HepG2 (cell line): ENCODE results near the gene ATG5. TPM values are rescaled to one million over a fixed set of nuclear protein-coding genes. Genes with fewer than 3 reads are reported as not detected.

Experiments used
- ATAC-seq: fragments of 200-7000 bp; cut with Tn5 transposase; 3 replicates; pipeline ENCODE4 v1.9.1; 2020; ENCODE audit warnings: mild to moderate bottlenecking, moderate library complexity
- BruUV-seq: library from RNA; stranded (reverse); fragments of 400-500 nt; replicated peaks from 2 replicates; lab custom pipeline; 2021; lab: Mats Ljungman, UMichigan
- CTCF ChIA-PET: fragments of 300-600 bp; formaldehyde crosslinking; extraction: SDS; loops from one replicate; lab custom pipeline; 2021; ENCODE audit warnings: low total read pairs, inconsistent platforms, low intra/inter-chr PET ratio; lab: Yijun Ruan, JAX
- POLR2A ChIA-PET: fragments of 350-600 bp; sonication (Branson Sonifier 250); formaldehyde crosslinking; loops from one replicate; lab custom pipeline; 2020; ENCODE audit warnings: antibody characterized with exemption, inconsistent platforms; lab: Yijun Ruan, JAX
- DNase-seq: peaks from one replicate; pipeline ENCODE4 v3.0.0-alpha.2; 2015; ENCODE audit warnings: low spot score
- FAIRE-seq: peaks from 3 replicates; lab custom pipeline; 2011; peaks lifted over from hg19 to GRCh38; lab: Jason Lieb, UNC
- H2AFZ ChIP-seq: one replicate; pipeline ENCODE4 v1.6.1; 2011; ENCODE audit warnings: low read length, inconsistent platforms
- H3K27ac ChIP-seq: fragments of 300-600 bp; 3 replicates; pipeline ENCODE4 v1.8.0; 2011; ENCODE audit warnings: mixed run types, mild to moderate bottlenecking, mixed read lengths, low read length, inconsistent platforms; ENCODE audit not compliant: insufficient read depth; ENCODE audit errors: extremely low read length
- H3K27me3 ChIP-seq, 2 experiments: fragments of 200-600 bp in 1 of 2; 2 replicates in 1 of 2; 3 replicates in 1 of 2; pipeline versions ENCODE4 v1.6.0 to v1.8.0; 2011; ENCODE audit warnings: low read length in 2 of 2, mild to moderate bottlenecking in 2 of 2, moderate library complexity in 2 of 2, inconsistent platforms in 1 of 2; ENCODE audit not compliant: insufficient read depth in 2 of 2, control insufficient read depth in 1 of 2
- H3K36me3 ChIP-seq, 2 experiments: fragments of 200-600 bp in 1 of 2; replicated peaks in 1 of 2; 2 replicates in 1 of 2; 3 replicates in 1 of 2; pipeline versions ENCODE4 v1.5.1 to v1.8.0; 2011; ENCODE audit warnings: low read length in 2 of 2, inconsistent platforms in 1 of 2; ENCODE audit not compliant: insufficient read depth in 2 of 2, control insufficient read depth in 1 of 2
- H3K4me1 ChIP-seq: 2 replicates; pipeline ENCODE4 v1.5.1; 2012; ENCODE audit warnings: low read length, inconsistent platforms; ENCODE audit not compliant: insufficient read depth
- H3K4me2 ChIP-seq: 2 replicates; pipeline ENCODE4 v1.6.0; 2011; ENCODE audit warnings: low read depth, low read length, inconsistent platforms
- H3K4me3 ChIP-seq, 3 experiments: fragments of 200-600 bp in 1 of 3; sonication (generic), shearing (Covaris generic) in 1 of 3; replicated peaks in 1 of 3; 2 replicates each; pipeline ENCODE4 v1.5.1; 2011 to 2016; ENCODE audit warnings: low read length in 3 of 3, inconsistent platforms in 2 of 3, low read depth in 2 of 3, mild to moderate bottlenecking in 2 of 3, control low read depth in 1 of 3, mixed read lengths in 1 of 3; ENCODE audit not compliant: insufficient read depth in 1 of 3
- H3K79me2 ChIP-seq: one replicate; pipeline ENCODE4 v1.6.1; 2011; ENCODE audit warnings: low read length, inconsistent platforms; ENCODE audit not compliant: insufficient read depth
- H3K9ac ChIP-seq: 2 replicates; pipeline ENCODE4 v1.6.0; 2011; ENCODE audit warnings: mild to moderate bottlenecking, low read depth, low read length, inconsistent platforms; ENCODE audit not compliant: insufficient read depth
- H3K9me3 ChIP-seq: 2 replicates; pipeline ENCODE4 v1.5.1; 2012; ENCODE audit warnings: mild to moderate bottlenecking, low read length
- H4K20me1 ChIP-seq: 2 replicates; pipeline ENCODE4 v1.6.0; 2011; ENCODE audit warnings: inconsistent platforms, mild to moderate bottlenecking, low read length, moderate library complexity; ENCODE audit not compliant: insufficient read depth
- ATAD3A ChIP-seq: sonication (generic); formaldehyde crosslinking; IDR thresholded peaks from 2 replicates; pipeline ENCODE4 v1.4.0; 2020; ENCODE audit warnings: missing genetic modification reagents
- DNMT1 ChIP-seq: sonication (generic); formaldehyde crosslinking; IDR thresholded peaks from 2 replicates; pipeline ENCODE4 v1.5.1; 2020; ENCODE audit warnings: mild to moderate bottlenecking, missing genetic modification reagents
- HINFP ChIP-seq: sonication (generic); formaldehyde crosslinking; IDR thresholded peaks from 2 replicates; pipeline ENCODE4 v1.4.0; 2020; ENCODE audit warnings: low read depth, mild to moderate bottlenecking, missing genetic modification reagents
- HNRNPL ChIP-seq: fragments of 200-400 bp; formaldehyde crosslinking; IDR thresholded peaks from 2 replicates; pipeline ENCODE4 v1.6.1; 2017; ENCODE audit warnings: mild to moderate bottlenecking, low read depth, low read length
- KDM5A ChIP-seq: fragments of 200-600 bp; sonication (generic); IDR thresholded peaks from 2 replicates; pipeline ENCODE4 v1.7.0; 2018; ENCODE audit warnings: antibody characterized with exemption, mild to moderate bottlenecking, low read length, borderline replicate concordance
- POLR2A ChIP-seq, 2 experiments: IDR thresholded peaks; 2 replicates each; pipeline ENCODE4 v1.6.1; 2011; ENCODE audit warnings: low read depth in 2 of 2, low read length in 2 of 2, mild to moderate bottlenecking in 1 of 2, moderate library complexity in 1 of 2; ENCODE audit not compliant: insufficient read depth in 1 of 2
- RBM22 ChIP-seq: fragments of 200-400 bp; formaldehyde crosslinking; optimal IDR thresholded peaks from 2 replicates; pipeline ENCODE3; 2017; ENCODE audit warnings: mild to moderate bottlenecking, low read length, moderate library complexity
- THAP7 ChIP-seq: sonication (generic); formaldehyde crosslinking; IDR thresholded peaks from 2 replicates; pipeline ENCODE4 v1.8.1; 2023; ENCODE audit warnings: mild to moderate bottlenecking, missing genetic modification reagents
- THYN1 ChIP-seq: sonication (generic); formaldehyde crosslinking; IDR thresholded peaks from 2 replicates; pipeline ENCODE4 v1.8.1; 2023; ENCODE audit warnings: low read depth, mild to moderate bottlenecking, moderate library complexity, missing genetic modification reagents, borderline replicate concordance
- ZNF296 ChIP-seq: sonication (generic); formaldehyde crosslinking; conservative IDR thresholded peaks from 2 replicates; pipeline ENCODE4 v1.5.0; 2020; ENCODE audit warnings: mild to moderate bottlenecking, missing genetic modification reagents
- ZNF850 ChIP-seq: sonication (generic); formaldehyde crosslinking; conservative IDR thresholded peaks from 2 replicates; pipeline ENCODE4 v1.9.0; 2021; ENCODE audit warnings: mild to moderate bottlenecking, missing genetic modification reagents
- ZNF891 ChIP-seq: sonication (generic); formaldehyde crosslinking; IDR thresholded peaks from 2 replicates; pipeline ENCODE4 v1.5.0; 2020; ENCODE audit warnings: mild to moderate bottlenecking, missing genetic modification reagents
- WGBS: methylation state at CpG from one replicate; pipeline ENCODE4 v1.1.6; 2017; ENCODE audit warnings: low lambda C conversion rate; 5-methylcytosine and 5-hydroxymethylcytosine counted together
- in situ Hi-C: cut with HindIII; loops from 2 replicates; pipeline ENCODE4 v1.10.0; 2017; ENCODE audit warnings: low pct_unique_long_range_greater_than_20kb; ENCODE audit not compliant: extremely low pct_ligation_motif_present
- intact Hi-C: fragments of 100-400 bp; cut with micrococcal nuclease; formaldehyde crosslinking; loops from one replicate; pipeline ENCODE4 v1.10.0; 2022; ENCODE audit not compliant: unreplicated experiment
- polyA plus RNA-seq, 8 experiments: library from polyadenylated mRNA; depleted of rRNA in 3 of 8; stranded (reverse) in 7 of 8; unstranded in 1 of 8; fragments of >200 nt; fragmentation: Illumina TruSeq in 4 of 8; extraction: Trizol in 4 of 8; gene quantifications; 2 replicates each; pipeline versions ENCODE4 v1.2.1 to v1.2.3, GENCODE V29; 2011 to 2016; ENCODE audit warnings: low read depth in 4 of 8, missing spikeins in 1 of 8, mixed read lengths in 1 of 8; ENCODE audit not compliant: insufficient read depth in 1 of 8
- total RNA-seq, 5 experiments: library from RNA; depleted of rRNA; stranded (reverse); fragments of >200 nt; fragmentation: Illumina TruSeq; extraction: Trizol; gene quantifications; 2 replicates each; pipeline ENCODE4 v1.2.3, GENCODE V29; 2016; ENCODE audit warnings: low read depth in 1 of 5
- TF ChIP-seq, protein P1 (sequence below): sonication (generic); formaldehyde crosslinking; IDR thresholded peaks from 2 replicates; pipeline ENCODE4 v1.8.0; 2022; ENCODE audit warnings: missing genetic modification reagents, mild to moderate bottlenecking, borderline replicate concordance
- TF ChIP-seq, protein P2 (sequence below): sonication (generic); formaldehyde crosslinking; IDR thresholded peaks from 2 replicates; pipeline ENCODE4 v1.4.0; 2020; ENCODE audit warnings: mild to moderate bottlenecking, missing genetic modification reagents, borderline replicate concordance

ATG5 gene
- total and polyA plus RNA-seq, 2 of the 13 experiments (the other 11 are each of a cell fraction or from before 2014, with no cell fraction given), result 21.3 to 48.0 TPM

- peaks cover 0 to 6% of the 10 kb centered on the region in 2 experiments; a peak in 2 of 5 replicates for H3K36me3 ChIP-seq
- ATAC-seq (no peak), DNase-seq (no peak), FAIRE-seq (no peak)
- POLR2A ChIA-PET, result no interaction called here
- CTCF ChIA-PET, result no interaction called here
- H3K4me2 ChIP-seq, result no peak overlapping the region
- H3K4me3 ChIP-seq, result no peak overlapping the region
- H3K9me3 ChIP-seq, result no peaks in the 10 kb centered on the region
- no peak overlapping the region for H3K27ac ChIP-seq
- intact Hi-C loops, result no loop called here
- H4K20me1 ChIP-seq, result no peaks in the 10 kb centered on the region
- H3K79me2 ChIP-seq, result no peaks in the 10 kb centered on the region
- in situ Hi-C loops, result no loop called here
- H3K4me1 ChIP-seq, result no peaks in the 10 kb centered on the region
- no peak overlapping the region for H2AFZ ChIP-seq
- 100% methylated on average over 1 of the region's 1 CpG for WGBS
- H3K27me3 ChIP-seq, result no peaks in the 10 kb centered on the region
- no peak overlapping the region for H3K9ac ChIP-seq
- BruUV-seq, result no TSS peak
- TF ChIP-seq KDM5A (no peak), RBM22 (no peak), DNMT1 (no peak), ZNF850 (CRISPR knock-in tag) (no peak), ZNF296 (CRISPR knock-in tag) (no peak), THAP7 (no peak), HINFP (CRISPR knock-in tag) (no peak), POLR2A (IDR thresholded peaks at IDR 0.05; ENCODE audit: insufficient read depth in 1 of 2, low read depth in 2 of 2, low read length in 2 of 2) (no peak), THYN1 (no peak), ZNF891 (CRISPR knock-in tag) (no peak), HNRNPL (no peak), ATAD3A (CRISPR knock-in tag) (no peak)
- TF ChIP-seq, protein P1, sequence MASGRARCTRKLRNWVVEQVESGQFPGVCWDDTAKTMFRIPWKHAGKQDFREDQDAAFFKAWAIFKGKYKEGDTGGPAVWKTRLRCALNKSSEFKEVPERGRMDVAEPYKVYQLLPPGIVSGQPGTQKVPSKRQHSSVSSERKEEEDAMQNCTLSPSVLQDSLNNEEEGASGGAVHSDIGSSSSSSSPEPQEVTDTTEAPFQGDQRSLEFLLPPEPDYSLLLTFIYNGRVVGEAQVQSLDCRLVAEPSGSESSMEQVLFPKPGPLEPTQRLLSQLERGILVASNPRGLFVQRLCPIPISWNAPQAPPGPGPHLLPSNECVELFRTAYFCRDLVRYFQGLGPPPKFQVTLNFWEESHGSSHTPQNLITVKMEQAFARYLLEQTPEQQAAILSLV, result no peak
- TF ChIP-seq, protein P2, sequence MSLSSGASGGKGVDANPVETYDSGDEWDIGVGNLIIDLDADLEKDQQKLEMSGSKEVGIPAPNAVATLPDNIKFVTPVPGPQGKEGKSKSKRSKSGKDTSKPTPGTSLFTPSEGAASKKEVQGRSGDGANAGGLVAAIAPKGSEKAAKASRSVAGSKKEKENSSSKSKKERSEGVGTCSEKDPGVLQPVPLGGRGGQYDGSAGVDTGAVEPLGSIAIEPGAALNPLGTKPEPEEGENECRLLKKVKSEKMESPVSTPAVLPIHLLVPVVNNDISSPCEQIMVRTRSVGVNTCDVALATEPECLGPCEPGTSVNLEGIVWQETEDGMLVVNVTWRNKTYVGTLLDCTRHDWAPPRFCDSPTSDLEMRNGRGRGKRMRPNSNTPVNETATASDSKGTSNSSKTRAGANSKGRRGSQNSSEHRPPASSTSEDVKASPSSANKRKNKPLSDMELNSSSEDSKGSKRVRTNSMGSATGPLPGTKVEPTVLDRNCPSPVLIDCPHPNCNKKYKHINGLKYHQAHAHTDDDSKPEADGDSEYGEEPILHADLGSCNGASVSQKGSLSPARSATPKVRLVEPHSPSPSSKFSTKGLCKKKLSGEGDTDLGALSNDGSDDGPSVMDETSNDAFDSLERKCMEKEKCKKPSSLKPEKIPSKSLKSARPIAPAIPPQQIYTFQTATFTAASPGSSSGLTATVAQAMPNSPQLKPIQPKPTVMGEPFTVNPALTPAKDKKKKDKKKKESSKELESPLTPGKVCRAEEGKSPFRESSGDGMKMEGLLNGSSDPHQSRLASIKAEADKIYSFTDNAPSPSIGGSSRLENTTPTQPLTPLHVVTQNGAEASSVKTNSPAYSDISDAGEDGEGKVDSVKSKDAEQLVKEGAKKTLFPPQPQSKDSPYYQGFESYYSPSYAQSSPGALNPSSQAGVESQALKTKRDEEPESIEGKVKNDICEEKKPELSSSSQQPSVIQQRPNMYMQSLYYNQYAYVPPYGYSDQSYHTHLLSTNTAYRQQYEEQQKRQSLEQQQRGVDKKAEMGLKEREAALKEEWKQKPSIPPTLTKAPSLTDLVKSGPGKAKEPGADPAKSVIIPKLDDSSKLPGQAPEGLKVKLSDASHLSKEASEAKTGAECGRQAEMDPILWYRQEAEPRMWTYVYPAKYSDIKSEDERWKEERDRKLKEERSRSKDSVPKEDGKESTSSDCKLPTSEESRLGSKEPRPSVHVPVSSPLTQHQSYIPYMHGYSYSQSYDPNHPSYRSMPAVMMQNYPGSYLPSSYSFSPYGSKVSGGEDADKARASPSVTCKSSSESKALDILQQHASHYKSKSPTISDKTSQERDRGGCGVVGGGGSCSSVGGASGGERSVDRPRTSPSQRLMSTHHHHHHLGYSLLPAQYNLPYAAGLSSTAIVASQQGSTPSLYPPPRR (CRISPR knock-in tag), result no peak
Measured at GRCh38 chr6:106183430-106183829, 142.1 kb downstream of the ATG5 start.
